Measurements from ENCODE around the gene PDE9A. TPM values are rescaled to one million over a fixed set of nuclear protein-coding genes. Genes with fewer than 3 reads are reported as not detected.

The PDE9A gene
- total RNA-seq, 1 experiment from 2014 or later = 8.4 TPM

GRCh38 chr21:42666023-42666747 is 12.8 kb downstream of the PDE9A start:
- Histone ChIP-seq H3K9me3 (ENCODE audit: insufficient read depth, low read depth) (no peaks in the 10 kb centered on the region), H3K4me2 (no peak overlapping the region), H3K9me2 (ENCODE audit: insufficient read depth) (no peaks in the 10 kb centered on the region), H3K4me3 (no peak overlapping the region), H3K27me3 (ENCODE audit: insufficient read depth, low read depth) (no peaks in the 10 kb centered on the region), H3K27ac (no peak overlapping the region), H2AFZ (no peak overlapping the region), H3F3A (ENCODE audit: insufficient read depth, low read depth) (peaks cover 8% of the 10 kb centered on the region; the same call in 1 of the 2 replicates), H3K4me1 (replicated peaks; ENCODE audit: insufficient read depth) (no peaks in the 10 kb centered on the region), H3K79me2 (ENCODE audit: low read depth) (no peaks in the 10 kb centered on the region), H4K20me1 (ENCODE audit: insufficient read depth) (no peaks in the 10 kb centered on the region), H3K36me3 (ENCODE audit: low read depth) (no peaks in the 10 kb centered on the region)
- DNase-seq = no peak
- BruUV-seq (replicated peaks) = no TSS peak
- POLR2A ChIA-PET (ENCODE audit: unreplicated experiment) = no interaction called here
- TF ChIP-seq EZH2 (IDR thresholded peaks at IDR 0.05; ENCODE audit: low read depth) (no peak), CTCF (conservative IDR thresholded peaks at IDR 0.05) (no peak)
- intact Hi-C loops (cut with micrococcal nuclease; ENCODE audit: unreplicated experiment) = no loop called here
- CTCF ChIA-PET = no interaction called here

GRCh38 chr21:42666925-42667324 is 13.5 kb downstream of the PDE9A start:
- H3K27me3 ChIP-seq (ENCODE audit: insufficient read depth, low read depth) = no peaks in the 10 kb centered on the region
- H4K20me1 ChIP-seq (ENCODE audit: insufficient read depth) = no peaks in the 10 kb centered on the region
- H3K4me3 ChIP-seq = no peak overlapping the region
- H3K9me2 ChIP-seq (ENCODE audit: insufficient read depth) = no peaks in the 10 kb centered on the region
- CTCF ChIA-PET = no interaction called here
- no peak overlapping the region for H3K27ac ChIP-seq
- H3K36me3 ChIP-seq (ENCODE audit: low read depth) = no peaks in the 10 kb centered on the region
- no peak for TF ChIP-seq CTCF (conservative IDR thresholded peaks at IDR 0.05)
- no peak for TF ChIP-seq EZH2 (IDR thresholded peaks at IDR 0.05; ENCODE audit: low read depth)
- H3K9me3 ChIP-seq (ENCODE audit: insufficient read depth, low read depth) = no peaks in the 10 kb centered on the region
- H3K4me2 ChIP-seq = no peak overlapping the region
- H3K79me2 ChIP-seq (ENCODE audit: low read depth) = no peaks in the 10 kb centered on the region
- H2AFZ ChIP-seq = no peak overlapping the region
- no peaks in the 10 kb centered on the region for H3K4me1 ChIP-seq (replicated peaks; ENCODE audit: insufficient read depth)
- POLR2A ChIA-PET (ENCODE audit: unreplicated experiment) = no interaction called here
- DNase-seq = no peak
- no TSS peak for BruUV-seq (replicated peaks)
- intact Hi-C loops (cut with micrococcal nuclease; ENCODE audit: unreplicated experiment) = no loop called here
- peaks cover 8% of the 10 kb centered on the region; the same call in 1 of the 2 replicates for H3F3A ChIP-seq (ENCODE audit: insufficient read depth, low read depth)

- ChIA-PET POLR2A (ENCODE audit: unreplicated experiment) (no interaction called here), CTCF (no interaction called here)
- no TSS peak for BruUV-seq (replicated peaks)
- Histone ChIP-seq H3K27me3 (ENCODE audit: insufficient read depth, low read depth) (no peaks in the 10 kb centered on the region), H3K4me3 (no peak overlapping the region), H3K79me2 (ENCODE audit: low read depth) (no peaks in the 10 kb centered on the region), H3K36me3 (ENCODE audit: low read depth) (no peaks in the 10 kb centered on the region), H4K20me1 (ENCODE audit: insufficient read depth) (no peaks in the 10 kb centered on the region), H2AFZ (no peak overlapping the region), H3K27ac (no peak overlapping the region), H3K4me2 (no peak overlapping the region), H3K9me2 (ENCODE audit: insufficient read depth) (no peaks in the 10 kb centered on the region), H3F3A (ENCODE audit: insufficient read depth, low read depth) (peaks cover 2% of the 10 kb centered on the region; the same call in 1 of the 2 replicates), H3K4me1 (replicated peaks; ENCODE audit: insufficient read depth) (no peaks in the 10 kb centered on the region), H3K9me3 (ENCODE audit: insufficient read depth, low read depth) (no peaks in the 10 kb centered on the region)
- DNase-seq = no peak
- intact Hi-C loops (cut with micrococcal nuclease; ENCODE audit: unreplicated experiment) = no loop called here
- TF ChIP-seq EZH2 (IDR thresholded peaks at IDR 0.05; ENCODE audit: low read depth) (no peak), CTCF (conservative IDR thresholded peaks at IDR 0.05) (no peak)
Measured at GRCh38 chr21:42668298-42668992, 15.0 kb downstream of the PDE9A start.
